TTC549 (cell line): ENCODE data around the gene LTN1.

Experiments
- FAIRE-seq: peaks from 2 replicates; lab custom pipeline; 2012; peaks lifted over from hg19 to GRCh38; lab: Jason Lieb, UNC

Gene LTN1

GRCh38 chr21:28927130-28927529, 65.5 kb downstream of the LTN1 start:
- FAIRE-seq: no peak

GRCh38 chr21:28923439-28923975, 69.2 kb downstream of the LTN1 start:
- FAIRE-seq: no peak

GRCh38 chr21:28922368-28922767, 70.3 kb downstream of the LTN1 start:
- FAIRE-seq: no peak

GRCh38 chr21:28916150-28916893, 76.4 kb downstream of the LTN1 start:
- no peak for FAIRE-seq

DNA sequence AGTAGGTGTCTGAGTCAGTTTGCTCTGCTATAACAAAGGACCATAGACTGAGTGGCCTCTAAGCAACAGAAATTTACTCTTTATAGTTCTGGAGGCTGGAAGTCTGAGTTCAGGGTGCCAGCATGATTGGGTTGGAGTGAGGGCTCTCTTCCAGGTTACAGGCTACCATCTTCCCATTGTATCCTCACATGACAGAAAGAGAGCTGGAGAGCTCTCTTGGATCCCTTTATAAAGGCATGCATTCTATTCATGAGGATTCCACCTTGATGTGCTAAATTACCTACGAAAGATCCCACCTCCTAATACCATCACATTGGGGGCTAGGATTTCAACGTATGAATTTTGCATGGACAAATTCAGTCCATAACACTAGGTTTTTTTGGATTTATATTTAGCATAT, 79.6 kb downstream of the LTN1 start:
- no peak for FAIRE-seq

- FAIRE-seq: no peak
Measured at GRCh38 chr21:28910280-28910887, 82.3 kb downstream of the LTN1 start.

- no peak for FAIRE-seq
Measured at GRCh38 chr21:28908351-28908750, 84.3 kb downstream of the LTN1 start.

GRCh38 chr21:28906841-28907240, 85.8 kb downstream of the LTN1 start:
- no peak for FAIRE-seq

DNA sequence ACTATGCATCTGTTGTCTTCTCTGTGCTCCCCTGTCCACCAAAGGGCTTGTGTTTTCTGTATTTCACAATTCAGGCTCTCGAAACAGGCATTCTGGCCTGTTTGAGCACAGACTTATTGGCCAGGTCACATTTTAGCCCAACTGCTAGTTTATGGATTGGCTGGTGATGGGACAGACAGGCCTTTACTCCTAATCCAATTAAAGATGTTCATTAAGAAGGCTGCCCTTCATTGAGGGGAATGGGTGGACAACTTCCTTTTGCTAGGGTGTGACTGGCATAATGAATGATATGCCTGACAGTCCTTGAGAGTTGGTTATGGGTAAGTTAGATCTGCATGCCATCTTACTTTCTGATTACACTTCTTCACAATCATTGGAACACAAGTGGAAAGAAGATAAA, 86.4 kb downstream of the LTN1 start:
- FAIRE-seq: no peak

GRCh38 chr21:28904961-28905435, 87.7 kb downstream of the LTN1 start:
- no peak for FAIRE-seq

- FAIRE-seq: no peak
Measured at GRCh38 chr21:28903448-28903847, 89.2 kb downstream of the LTN1 start.

- FAIRE-seq: no peak
Measured at GRCh38 chr21:28900481-28900880, 92.2 kb downstream of the LTN1 start.

GRCh38 chr21:28899744-28900143, 92.9 kb downstream of the LTN1 start:
- no peak for FAIRE-seq

GRCh38 chr21:28899220-28899619, 93.5 kb downstream of the LTN1 start:
- no peak for FAIRE-seq

DNA sequence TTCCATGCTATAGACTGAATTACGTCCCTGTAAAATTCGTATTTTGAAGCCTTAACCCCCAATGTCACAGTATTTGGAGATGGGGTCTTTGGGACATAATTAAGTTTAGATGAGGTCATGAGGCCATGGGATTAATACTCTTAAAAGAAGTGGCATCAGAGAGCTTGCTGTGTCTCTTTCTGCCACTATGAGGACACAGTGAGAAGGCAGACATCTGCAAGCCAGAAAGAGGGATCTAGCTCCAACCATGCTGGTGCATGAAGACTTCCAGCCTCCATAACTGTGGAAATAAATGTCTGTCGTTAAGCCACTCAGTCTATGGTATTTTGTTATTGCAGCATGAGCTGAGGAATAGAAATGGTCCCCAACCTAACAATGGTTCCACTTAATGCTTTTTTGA, 99.0 kb downstream of the LTN1 start:
- FAIRE-seq: no peak

DNA sequence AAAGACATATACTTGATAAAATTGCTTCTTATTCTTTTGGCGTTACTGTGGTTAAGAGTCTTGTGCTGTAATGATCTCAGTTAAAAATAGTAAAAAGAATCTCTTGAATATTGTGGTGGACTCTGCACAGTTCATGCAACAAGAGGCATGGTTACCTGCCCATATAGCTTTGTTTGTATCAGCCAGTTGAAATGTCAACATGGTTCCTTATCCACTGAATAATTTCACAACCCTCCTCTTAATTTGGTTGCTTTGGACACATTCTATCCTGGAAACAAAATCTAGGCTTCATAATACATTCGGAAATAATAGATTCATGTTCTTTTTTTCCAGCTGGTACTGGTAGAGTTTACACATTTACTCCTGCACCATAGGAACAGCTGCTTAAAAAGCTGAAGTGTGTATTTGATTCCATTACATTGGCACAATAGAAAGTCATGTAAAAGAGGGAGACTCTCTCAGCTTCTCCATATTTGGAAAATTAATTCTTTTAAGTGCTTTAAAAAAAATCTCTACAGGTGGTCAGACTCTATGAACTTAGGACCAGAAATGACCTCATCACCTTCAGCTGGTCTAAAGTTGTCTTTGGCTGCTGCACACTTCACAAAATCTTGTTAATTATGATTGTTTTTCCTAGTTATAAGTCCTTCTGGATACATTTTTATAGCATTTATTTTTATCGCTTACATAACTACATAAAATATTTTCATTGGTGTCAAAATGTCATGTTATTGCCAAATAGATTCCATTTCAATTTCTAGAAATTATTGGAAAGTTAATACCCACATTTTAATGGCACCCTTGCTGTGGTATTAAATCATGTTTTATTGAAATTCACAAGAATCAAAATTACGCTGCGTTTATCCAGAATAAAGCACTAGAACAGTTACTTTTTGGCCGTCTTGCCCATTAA, 100.2 kb downstream of the LTN1 start:
- FAIRE-seq: no peak

GRCh38 chr21:28885853-28886177, 106.9 kb downstream of the LTN1 start:
- no peak for FAIRE-seq

- peak; percentile 72 for FAIRE-seq
Measured at GRCh38 chr21:28884976-28885852, 107.5 kb downstream of the LTN1 start.

DNA sequence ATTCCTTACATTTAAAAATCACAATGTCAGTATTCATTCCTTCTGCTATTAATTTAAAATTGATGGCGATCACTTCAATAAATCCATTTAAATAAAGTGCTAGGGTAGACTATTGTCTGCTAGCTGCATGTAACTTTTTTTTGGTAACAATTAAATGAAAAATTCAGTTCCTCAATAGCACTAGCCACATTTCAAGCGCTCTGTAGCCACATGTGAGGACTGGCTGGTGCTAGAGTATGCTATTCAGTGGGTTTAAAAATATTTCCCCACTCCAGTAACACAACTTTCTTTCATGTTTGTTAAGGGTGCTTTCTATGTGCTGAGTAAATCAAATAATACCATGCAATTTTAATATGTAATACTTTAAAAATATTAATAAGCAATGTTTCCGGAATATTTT, 108.2 kb downstream of the LTN1 start:
- FAIRE-seq: no peak

GRCh38 chr21:28883931-28884330, 108.7 kb downstream of the LTN1 start:
- peak; percentile 68 for FAIRE-seq

DNA sequence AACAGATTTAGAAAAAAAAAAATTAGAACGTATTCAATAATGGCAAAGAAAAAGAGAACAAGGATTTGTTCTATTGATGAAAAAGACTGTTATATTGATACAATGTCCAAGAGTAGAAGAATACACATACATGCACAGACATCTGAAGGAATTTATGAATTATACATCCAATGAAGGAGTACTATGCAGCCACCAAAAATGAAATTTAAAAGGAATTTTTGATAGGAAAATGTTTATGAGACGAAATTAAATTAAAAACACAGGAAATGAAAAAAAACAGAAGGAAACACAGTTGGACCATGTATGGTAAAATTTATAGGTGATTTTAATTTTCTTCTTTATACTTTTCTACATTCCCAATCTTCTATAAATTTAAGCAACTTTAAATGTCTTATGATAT, 110.3 kb downstream of the LTN1 start:
- FAIRE-seq: no peak
